ENCODE results near the gene TIAM1.

Gene TIAM1

GRCh38 chr21:31218830-31219608 lies 125.0 kb downstream of the TIAM1 start:
- H3K4me3 ChIP-seq (replicated peaks; ENCODE audit: low read depth, low read length): no peak overlapping the region
- no peak for TF ChIP-seq CTCF (IDR thresholded peaks at IDR 0.05; ENCODE audit: low read length, missing control alignments)
- DNase-seq (ENCODE audit: low read depth): peak; percentile 62

GRCh38 chr21:31216206-31216605 lies 127.9 kb downstream of the TIAM1 start:
- TF ChIP-seq CTCF (IDR thresholded peaks at IDR 0.05; ENCODE audit: low read length, missing control alignments): no peak
- no peak for DNase-seq (ENCODE audit: low read depth)
- H3K4me3 ChIP-seq (replicated peaks; ENCODE audit: low read depth, low read length): no peak overlapping the region

GRCh38 chr21:31213787-31214186 lies 130.3 kb downstream of the TIAM1 start:
- peak; percentile 33 for DNase-seq (ENCODE audit: low read depth)
- H3K4me3 ChIP-seq (replicated peaks; ENCODE audit: low read depth, low read length): no peak overlapping the region

GRCh38 chr21:31211836-31212235 lies 132.2 kb downstream of the TIAM1 start:
- no peak for TF ChIP-seq CTCF (IDR thresholded peaks at IDR 0.05; ENCODE audit: low read length, missing control alignments)
- no peak overlapping the region for H3K4me3 ChIP-seq (replicated peaks; ENCODE audit: low read depth, low read length)
- DNase-seq (ENCODE audit: low read depth): no peak

More at GRCh38 chr21:31213787-31214186, 130.3 kb downstream of the TIAM1 start:
- peak; percentile 13 for TF ChIP-seq CTCF (IDR thresholded peaks at IDR 0.05; ENCODE audit: low read length, missing control alignments)

GRCh38 chr21:31205412-31205811 lies 138.6 kb downstream of the TIAM1 start:
- TF ChIP-seq CTCF (IDR thresholded peaks at IDR 0.05; ENCODE audit: low read length, missing control alignments): no peak
- no peak for DNase-seq (ENCODE audit: low read depth)
- no peak overlapping the region for H3K4me3 ChIP-seq (replicated peaks; ENCODE audit: low read depth, low read length)

- no peak for DNase-seq (ENCODE audit: low read depth)
- TF ChIP-seq CTCF (IDR thresholded peaks at IDR 0.05; ENCODE audit: low read length, missing control alignments): no peak
- no peak overlapping the region for H3K4me3 ChIP-seq (replicated peaks; ENCODE audit: low read depth, low read length)
These were observed 139.3 kb downstream of the TIAM1 start for GRCh38 chr21:31204801-31205200.

Data from fibroblast of pulmonary artery (primary cell).